Stimulated activated CD8-positive, alpha-beta memory T cell treated with anti-CD3 and anti-CD28 coated beads, Interleukin-4, amount 100 ng/mL, for 1 hour (primary cell): ENCODE results near the gene TMEM51.

Source experiments
- DNase-seq, 2 donors: peaks; one replicate each; pipeline ENCODE4 v3.0.0-alpha.2; 2020; ENCODE audit warnings: low read depth in 2 of 2, low spot score in 1 of 2

Gene TMEM51

DNA sequence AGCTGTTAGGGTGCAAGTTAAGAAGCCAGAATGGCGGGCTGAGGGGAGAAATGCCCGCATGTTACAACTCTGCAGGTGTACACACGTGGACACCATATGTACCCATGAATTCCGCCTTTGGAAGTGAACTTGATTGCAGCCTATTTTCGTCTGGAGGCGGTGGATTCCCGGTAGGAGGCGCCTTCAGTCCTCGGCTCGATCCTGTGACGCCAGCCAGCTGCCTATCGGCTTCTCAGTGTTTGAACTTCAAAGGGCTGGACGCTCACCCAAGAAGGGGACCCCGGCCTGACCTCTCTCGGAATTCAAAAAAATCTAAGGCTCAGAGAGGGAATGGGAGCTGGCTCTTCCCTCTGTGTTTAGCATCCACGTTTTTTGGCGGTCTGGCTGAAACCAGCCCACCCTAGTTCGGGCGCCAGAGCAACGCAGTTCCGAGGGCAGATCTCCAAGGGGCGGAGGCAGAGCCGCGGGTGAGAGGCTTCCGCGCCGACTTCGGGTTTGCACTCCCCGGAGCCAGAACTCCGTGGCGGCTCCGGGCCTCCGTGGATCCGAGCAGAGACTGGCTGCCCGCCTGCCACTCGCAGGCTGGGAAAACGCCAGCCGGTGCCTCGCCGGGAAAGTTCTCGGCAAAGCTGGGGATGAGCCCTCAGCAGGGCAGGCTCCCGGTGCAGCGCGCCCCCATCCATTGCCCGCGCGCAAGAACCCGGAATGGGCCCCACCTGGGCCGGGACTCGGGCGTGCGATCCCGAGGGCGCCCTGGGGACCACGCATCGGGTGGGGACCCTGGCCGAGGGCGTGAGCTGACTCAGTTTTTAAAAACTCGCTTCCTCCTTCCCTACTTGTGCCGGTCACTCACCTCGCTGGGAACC, 996 bp upstream of the TMEM51 start:
- no peak for DNase-seq

DNA sequence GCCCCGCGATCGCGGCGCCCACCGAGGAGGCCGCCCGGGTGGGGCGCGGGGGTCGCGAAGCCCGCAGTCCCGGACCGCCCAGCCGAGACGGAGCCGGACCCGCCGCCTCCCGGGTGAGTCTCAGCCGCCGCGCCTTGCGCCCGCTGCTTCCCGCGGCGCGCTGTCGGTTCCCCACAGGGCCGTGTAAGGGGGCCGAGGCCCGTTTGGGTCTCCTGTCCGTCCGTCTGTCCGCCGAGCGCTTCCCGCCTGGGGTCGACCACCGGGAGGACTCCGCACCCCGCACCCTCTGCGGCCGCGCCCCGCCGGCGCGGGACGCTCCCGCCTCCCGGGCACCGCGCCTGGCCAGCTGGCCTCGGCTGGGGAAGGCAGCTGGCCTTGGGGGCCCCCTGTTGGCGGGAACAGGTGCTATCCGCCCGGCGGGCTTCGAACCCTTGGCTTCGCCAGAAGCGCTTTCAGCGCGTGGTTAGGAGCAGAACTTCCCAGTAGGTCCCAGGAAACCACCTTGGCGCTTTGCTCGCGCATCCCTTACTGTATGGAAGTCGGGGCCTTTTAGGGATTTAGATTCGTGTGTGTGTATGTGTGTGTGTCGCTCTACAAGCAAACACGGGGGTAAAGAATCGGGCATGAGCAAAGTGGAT, 414 bp downstream of the TMEM51 start:
- no peak for DNase-seq

DNA sequence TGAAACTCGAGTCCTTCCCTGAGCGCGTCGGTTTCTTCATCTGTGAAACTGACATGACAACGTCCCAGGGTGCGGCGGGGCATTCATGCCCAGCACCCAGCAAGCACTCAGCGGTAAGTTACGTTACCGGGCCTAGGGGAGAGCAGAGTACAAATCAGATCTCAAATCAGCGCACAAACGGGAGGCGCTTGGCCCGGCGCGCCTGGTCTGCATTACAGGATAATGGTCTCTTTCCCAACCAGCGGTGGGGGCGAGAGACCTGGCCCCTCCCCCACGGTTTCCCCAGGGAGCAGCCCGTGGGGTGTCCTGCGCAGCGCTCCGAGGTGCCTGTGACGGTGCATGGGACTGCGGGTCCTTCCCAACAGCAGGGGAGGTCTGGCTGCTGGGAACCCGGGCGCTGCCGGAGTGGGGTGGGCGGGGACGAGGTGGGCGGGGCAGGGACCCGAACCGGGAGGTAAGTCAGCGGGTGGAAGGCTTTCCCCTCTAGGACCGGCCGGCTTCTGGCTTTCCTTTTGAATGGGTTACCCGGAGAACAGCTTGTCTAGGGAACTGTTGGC, 1.0 kb downstream of the TMEM51 start:
- DNase-seq: no peak

DNA sequence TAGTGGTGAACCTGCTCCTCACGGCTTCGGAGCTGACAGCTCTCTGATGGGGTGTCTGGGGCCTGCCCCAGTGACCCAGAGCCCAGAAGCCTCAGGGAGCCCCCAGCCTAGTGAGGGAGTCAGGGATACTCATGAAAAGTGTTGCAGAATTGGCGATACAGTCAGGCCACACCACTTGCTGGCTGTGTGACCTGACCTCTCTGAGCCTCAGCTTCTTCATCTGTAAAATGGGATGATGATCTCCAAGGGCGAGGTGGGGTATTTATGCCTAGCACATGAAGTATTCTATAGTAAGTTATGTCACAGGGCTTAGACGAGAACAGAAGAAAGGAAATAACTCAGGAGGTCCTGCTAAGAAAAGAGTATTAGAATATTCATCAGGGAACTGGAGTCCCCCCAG, 1.6 kb downstream of the TMEM51 start:
- DNase-seq: no peak

DNA sequence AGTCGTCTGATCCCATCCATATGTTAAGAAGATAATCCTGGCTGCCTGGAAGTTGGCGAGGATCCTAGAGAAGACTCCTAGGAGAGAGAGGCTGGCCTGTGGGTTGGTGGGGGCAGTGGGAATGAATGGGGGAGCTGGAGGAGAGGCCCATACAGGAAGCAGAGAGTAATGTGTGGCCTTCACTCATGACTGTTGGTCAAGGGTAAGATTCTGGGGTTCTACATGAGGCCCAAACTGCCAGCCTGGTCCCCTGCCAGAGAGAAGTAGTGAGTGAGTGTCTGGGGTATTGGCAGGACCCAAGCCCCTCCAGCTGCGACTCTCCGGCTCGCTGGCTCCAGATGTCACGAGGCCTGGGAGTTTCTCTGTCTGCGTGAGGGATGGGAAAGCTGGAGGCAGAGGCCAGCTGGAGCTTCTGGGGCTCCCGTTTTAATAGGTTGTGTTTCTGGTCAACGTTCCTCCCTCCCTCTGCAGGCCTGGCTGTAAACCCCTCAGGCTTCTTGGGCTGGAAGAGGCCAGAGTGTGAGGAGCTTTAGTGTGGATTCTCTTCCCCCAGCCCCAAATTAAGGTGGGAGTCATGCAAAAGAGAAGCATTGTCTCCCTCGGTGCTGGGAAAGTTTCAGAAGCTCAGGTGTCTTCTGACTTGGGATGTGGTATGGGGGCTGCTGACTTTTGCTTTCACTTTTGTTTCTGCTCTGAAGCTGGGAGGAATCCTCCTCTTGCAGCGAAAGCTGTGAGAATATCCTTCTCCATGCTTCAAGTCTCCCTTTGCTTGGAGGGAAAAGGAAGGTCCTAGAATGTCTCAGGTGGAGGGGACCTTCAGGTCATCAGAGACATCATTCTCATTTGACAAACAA, 2.6 kb downstream of the TMEM51 start:
- DNase-seq: no peak

DNA sequence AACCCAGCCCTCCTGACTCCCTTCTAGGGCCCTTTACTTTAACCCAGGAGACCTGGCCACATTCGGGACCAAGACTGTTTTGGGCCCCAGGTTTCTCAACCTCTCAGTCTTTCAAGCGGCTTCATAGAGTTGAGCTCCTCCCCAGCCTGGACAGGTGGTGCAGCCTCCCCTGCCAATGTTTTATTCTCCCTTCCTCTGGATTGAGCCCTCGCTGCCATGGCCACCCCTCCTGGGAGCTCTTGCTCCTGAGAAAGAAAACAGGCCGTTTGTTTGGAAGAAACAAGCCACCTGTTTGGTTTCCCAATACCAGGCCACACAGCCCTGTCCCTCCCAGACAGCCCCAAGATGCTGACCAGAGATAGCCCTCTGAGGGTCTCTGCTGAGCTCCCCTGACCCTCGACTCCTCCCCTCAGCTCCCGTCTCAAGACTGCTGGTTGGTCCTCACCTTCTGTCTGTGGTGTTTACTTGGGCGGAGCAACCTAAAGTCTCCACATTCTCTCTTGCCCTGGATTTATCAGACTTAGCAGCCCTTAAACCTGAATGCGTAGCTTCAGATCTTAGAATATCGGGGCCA, 3.3 kb downstream of the TMEM51 start:
- DNase-seq: no peak

DNA sequence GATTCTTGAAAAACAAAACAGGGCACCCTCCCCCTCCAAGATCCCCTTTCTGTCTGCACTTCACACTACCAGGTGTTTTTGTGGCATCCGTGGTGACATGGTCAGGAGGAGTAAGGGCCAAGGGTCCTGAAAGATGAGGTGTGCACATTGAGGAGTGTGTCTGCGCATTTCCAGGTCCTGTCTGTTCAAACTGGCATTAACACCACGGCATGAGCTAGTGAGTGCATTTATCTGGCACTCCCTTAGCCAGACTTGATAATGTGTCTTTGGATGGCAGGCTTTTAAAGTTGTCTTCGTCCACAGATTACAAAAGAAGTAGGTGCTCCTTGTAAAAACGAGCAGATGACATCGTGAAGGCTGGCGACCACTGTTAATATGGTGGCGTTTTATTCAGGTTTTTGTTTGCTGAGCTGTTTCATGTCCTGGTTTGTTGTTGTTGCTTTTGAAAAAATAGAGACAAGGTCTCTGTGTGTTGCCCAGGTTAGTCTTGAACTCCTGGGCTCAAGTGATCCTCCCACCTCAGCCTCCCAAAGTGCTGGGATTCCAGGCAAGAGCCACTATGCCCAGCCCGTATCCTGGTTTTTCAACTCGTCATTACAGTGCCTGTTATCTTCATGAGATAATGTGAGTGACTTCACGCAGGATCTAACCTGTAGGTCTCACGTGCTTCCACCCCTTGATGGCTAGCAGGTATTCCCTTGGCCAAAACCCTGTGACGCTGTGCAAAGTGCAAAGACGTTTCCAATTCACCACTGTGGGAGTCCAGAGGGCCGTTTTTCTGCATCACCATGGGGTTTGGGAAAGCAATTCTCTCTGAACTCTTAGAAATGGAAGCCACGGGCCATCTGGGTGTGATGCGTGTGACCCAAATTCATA, 4.2 kb downstream of the TMEM51 start:
- no peak for DNase-seq

DNA sequence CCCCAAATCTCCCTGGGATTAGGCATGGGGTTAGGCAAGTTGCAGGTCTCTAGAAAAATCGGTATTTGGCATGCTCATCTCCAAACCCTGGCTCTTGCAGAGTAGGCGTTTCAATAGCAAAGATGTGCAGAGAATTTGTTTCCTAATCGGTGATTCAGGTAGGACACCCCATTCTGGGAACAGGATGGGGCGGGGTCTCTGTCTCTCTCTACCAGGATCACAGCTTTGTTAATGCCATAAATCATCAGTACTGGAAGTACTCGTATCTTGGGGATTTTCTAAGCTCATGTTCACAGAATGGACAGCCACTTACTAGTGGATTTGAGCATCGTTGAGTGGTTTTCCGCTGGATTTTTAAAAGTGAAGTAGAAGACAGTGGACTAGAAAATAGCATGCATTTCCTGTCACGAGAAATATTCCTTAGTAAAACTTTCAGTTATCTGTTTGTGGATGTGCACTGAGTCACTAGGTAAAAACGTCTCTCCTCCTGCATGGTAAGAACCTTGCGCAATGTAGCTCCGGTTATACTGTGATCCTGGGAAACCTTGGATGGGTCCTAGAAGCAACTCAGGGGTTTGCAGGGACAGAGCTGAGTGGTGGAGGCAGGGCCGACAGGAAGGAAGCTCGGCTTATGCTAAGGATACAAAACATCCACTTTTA, 5.1 kb downstream of the TMEM51 start:
- DNase-seq: no peak

DNA sequence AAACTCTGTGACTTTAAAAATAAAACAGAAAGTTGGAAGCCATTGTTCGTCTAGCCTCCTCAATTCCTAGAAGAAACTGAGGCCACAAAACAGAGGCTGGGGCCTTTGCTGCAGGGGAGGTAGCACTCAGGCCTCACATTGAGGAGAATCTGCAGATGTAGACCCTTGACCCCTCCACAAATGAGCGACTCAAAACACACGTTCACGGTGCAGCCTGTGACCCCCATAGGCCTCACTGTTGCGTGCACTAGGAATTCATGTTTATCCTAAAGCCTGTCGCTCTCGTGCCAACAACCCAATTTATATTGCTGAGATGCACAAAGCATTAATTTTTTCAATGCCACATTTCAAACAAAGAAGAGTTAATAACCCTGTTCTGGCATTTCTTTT, 5.6 kb downstream of the TMEM51 start:
- DNase-seq: no peak

DNA sequence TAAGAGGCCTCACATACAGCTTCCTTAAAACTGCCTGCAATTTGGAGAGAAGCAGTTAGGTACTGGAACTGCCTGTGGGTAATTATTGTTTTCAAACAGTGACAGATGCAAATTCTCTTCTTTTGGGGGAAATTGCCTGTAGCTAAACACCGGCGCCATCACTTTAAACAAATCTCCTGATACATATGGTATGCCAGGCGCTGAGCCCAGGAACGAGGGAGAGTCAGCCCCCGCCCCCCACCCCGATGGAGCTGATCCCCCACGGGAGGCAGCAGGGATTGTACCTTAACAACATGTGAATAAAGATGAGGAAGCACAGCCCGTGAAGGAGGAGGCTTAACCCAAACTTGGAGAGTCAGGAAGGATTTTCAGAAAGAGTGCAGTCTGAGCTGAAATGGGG, 7.1 kb downstream of the TMEM51 start:
- DNase-seq: no peak

DNA sequence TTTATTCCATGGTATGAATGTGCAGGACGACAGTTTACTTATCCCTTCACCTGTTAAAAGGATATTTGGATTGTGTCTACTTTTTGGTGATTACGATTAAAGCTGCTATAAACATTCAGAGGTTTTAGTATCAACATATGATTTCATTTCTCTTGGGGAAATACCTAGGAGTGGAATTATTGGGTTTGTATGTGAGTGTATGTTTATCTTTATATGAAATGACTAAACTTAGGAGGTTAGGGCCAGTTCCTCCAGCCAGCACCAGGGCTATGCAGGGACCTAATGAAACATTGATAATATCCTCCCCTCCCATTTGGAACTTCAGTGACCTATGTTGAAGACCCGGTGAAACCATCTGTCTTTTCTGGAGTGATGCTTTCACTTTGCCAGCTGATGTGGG, 13.8 kb downstream of the TMEM51 start:
- DNase-seq: no peak

DNA sequence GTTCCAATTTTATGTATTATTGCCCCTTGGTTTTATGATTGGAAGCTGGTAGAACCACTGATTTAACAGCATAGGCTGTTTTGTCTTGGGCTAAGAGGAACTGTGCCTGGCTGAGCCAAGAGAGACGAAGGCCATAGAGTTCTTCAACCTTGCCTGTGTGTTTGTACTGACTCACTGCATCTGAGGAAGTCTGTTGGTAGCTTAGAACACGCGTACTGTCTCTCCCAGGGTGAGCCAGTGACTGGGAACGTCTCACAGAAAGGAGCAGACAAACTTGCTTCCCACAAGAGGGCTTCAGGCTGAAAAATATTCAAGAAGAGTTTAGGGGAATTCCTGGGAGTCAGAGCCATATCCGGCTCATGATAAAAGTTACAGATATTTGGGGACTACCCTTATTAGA, 14.9 kb downstream of the TMEM51 start:
- no peak for DNase-seq

DNA sequence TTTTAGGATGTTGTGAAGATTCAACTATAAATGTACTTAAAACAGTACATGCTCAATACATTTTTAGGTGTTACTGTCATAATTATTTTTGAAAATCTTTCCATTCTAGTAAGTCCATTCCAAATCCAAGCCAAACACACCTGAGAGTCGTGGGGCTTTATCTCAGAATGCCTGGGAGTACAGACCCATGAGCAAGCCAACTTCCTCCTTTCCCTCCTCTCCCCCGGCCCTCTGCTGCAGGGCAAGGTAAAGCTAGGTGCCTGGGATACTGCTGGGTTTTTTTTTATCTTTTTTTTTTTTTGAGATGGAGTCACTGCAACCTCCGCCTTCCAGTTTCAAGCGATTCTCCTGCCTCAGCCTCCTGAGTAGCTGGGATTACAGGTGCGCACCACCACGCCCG, 16.5 kb downstream of the TMEM51 start:
- DNase-seq: no peak

DNA sequence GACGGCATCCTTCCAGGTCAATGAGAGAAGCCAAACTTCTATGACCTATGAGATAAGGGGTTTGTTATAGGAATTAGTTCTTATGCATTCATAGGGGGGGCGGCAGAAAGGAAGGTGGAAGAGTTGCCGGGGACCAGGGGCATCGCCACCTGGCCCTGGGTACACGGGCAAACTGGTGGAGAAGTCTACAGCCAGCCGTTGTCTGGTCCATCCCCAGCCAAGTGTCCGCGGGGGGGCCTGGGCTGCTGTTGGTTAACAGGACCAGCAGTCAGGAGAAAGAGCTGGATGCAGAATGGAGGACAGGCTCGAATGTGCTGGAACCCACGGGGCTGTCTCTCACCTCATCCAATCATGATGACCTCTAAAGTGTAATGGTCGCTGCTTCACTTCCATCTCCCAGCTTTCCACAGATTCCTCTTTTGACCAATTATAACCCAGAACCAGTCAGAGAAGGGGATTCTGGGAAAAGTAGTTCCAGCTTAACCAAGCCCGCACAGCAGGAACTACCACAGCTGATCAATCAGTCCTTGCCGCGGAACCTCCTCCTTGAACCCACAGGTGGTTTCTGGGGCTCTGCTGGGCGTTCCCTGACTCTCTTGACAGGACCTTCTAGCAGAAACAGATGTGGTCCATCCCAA, 17.8 kb downstream of the TMEM51 start:
- DNase-seq: no peak

DNA sequence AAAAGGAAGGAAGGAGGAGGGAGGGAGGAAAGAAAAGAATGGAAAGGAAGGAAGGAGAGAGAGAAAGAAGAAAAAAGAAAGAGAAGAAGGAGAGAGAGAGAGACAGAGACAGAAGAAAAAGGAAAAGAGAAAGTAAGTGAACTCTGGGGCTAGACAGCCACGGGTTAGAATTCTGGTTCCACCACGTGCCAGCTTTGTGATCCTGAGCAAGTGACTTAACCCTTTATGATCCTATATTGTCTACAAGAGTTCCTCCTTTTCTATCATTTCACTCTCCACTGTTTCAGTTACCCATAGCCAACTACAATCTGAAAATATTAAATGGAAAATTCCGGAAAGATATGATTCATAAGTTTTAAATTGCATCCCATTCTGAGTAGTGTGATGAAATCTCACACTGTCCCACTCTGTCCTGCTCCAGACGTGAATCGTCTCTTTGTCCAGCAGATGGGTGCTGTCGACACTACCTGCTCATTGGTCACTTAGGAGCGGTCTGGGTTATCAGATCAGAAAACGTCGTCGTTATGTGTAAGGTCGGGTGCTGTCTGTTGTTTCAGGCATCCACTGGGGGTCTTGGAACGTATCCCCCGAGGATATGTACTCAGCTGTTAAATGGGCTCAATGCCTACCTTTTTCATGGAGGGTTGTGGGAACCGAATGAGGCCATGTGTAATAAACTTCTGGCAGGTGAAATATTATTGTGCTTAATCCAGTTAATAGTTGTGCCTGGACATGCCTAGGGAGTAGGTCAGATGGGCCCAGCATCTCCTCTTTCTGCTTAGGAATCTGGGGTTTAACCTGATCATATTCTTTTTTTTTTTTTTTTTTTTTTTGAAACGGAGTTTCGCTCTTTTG, 19.1 kb downstream of the TMEM51 start:
- no peak for DNase-seq

DNA sequence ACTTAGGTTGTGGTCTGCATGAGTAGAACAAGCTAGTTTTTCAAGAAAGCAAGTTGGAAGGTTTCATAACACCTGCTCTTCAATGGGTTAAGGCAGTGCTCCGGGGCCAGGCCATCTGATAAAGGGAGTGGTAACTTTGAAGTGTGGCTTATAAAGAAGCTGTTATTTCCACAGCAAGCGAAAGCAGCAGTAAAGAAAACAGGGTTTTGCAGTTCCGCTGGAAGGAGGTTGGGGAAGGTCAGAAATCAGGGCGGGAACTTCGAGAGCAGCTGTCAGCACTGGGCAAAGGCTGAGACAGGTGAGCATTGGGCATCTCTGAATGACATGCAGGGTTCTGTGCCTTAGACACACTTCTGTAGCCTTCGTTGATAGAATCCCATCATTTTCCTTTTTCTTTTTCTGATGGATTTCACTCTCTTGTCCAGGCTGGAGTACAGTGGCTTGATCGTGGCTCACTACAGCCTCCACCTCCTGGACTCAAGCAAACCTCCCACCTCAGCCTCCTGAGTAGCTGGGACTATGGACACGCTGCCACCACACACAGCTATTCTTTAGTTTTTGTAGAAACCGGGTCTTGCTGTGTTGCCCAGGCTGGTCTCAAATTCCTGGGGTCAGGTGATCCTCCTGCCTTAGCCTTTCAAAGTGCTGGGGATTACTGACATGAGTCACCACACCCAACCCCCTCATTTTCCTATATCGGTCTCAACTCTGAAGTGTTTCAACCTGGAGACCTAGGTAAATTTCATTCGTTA, 20.5 kb downstream of the TMEM51 start:
- DNase-seq: no peak

DNA sequence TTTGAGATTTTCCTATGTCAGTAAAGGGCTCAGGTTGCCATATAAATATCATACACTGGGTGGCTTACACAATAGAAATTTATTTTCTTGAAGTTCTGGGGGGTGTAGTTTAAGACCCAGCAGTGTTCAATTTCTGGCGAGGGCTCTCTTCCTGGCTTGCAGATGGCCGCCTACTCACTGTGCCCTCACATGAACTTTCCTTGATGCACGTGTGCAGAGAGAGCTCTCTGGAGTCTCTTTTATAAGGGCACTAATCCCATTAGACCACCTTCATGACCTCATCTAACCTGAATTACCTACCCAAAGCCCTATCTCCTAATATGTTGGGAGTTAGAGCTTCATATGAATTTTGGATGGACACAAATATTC, 21.1 kb downstream of the TMEM51 start:
- no peak for DNase-seq
